H54 (cell line): ENCODE data around the gene SLC6A4.
A peak's percentile ranks its signal among the peaks of the same experiment; 100 is the strongest.

ENCODE experiments used
- DNase-seq: peaks from one replicate; pipeline ENCODE4 v3.0.0; 2011; ENCODE audit warnings: low spot score, mixed read lengths; ENCODE audit not compliant: insufficient read length
- FAIRE-seq: peaks from 3 replicates; lab custom pipeline; 2011; peaks lifted over from hg19 to GRCh38; lab: Jason Lieb, UNC
- POLR2A ChIP-seq: IDR thresholded peaks from 2 replicates; pipeline ENCODE4 v1.6.1; 2011; ENCODE audit warnings: low read depth, mild to moderate bottlenecking, low read length

The SLC6A4 gene

GRCh38 chr17:30248786-30249185 is 13.3 kb upstream of the SLC6A4 start:
- DNase-seq (no peak), FAIRE-seq (no peak)
- no peak for TF ChIP-seq POLR2A

- TF ChIP-seq POLR2A: no peak
- FAIRE-seq: no peak
- no peak for DNase-seq
These were observed 11.0 kb upstream of the SLC6A4 start for GRCh38 chr17:30246460-30246859.

- DNase-seq (peak; percentile 26), FAIRE-seq (no peak)
- no peak for TF ChIP-seq POLR2A
These were observed 9.4 kb upstream of the SLC6A4 start for GRCh38 chr17:30244853-30245385.

GRCh38 chr17:30243568-30243967 is 8.1 kb upstream of the SLC6A4 start:
- no peak for TF ChIP-seq POLR2A
- FAIRE-seq: no peak
- no peak for DNase-seq

- DNase-seq (no peak), FAIRE-seq (no peak)
- no peak for TF ChIP-seq POLR2A
These were observed 7.5 kb upstream of the SLC6A4 start for GRCh38 chr17:30243002-30243401.

- TF ChIP-seq POLR2A: no peak
- no peak for DNase-seq
- FAIRE-seq: no peak
These were observed 5.6 kb upstream of the SLC6A4 start for GRCh38 chr17:30241051-30241450.

GRCh38 chr17:30240177-30240576 is 4.7 kb upstream of the SLC6A4 start:
- TF ChIP-seq POLR2A: no peak
- no peak for FAIRE-seq

GRCh38 chr17:30239089-30239462 is 3.6 kb upstream of the SLC6A4 start:
- no peak for FAIRE-seq
- TF ChIP-seq POLR2A: no peak
- no peak for DNase-seq

More at GRCh38 chr17:30240177-30240576, 4.7 kb upstream of the SLC6A4 start:
- no peak for DNase-seq

- TF ChIP-seq POLR2A: no peak
- no peak for DNase-seq
- FAIRE-seq: no peak
These were observed 3.0 kb upstream of the SLC6A4 start for GRCh38 chr17:30238387-30239088.

GRCh38 chr17:30238003-30238344 is 2.5 kb upstream of the SLC6A4 start:
- no peak for TF ChIP-seq POLR2A
- FAIRE-seq (no peak), DNase-seq (no peak)

GRCh38 chr17:30237296-30238002 is 2.0 kb upstream of the SLC6A4 start:
- DNase-seq: no peak
- TF ChIP-seq POLR2A: no peak
- FAIRE-seq: no peak

GRCh38 chr17:30236766-30237165 is 1.3 kb upstream of the SLC6A4 start:
- FAIRE-seq (no peak), DNase-seq (no peak)
- no peak for TF ChIP-seq POLR2A

GRCh38 chr17:30236297-30236624 is 764 bp upstream of the SLC6A4 start:
- no peak for TF ChIP-seq POLR2A
- no peak for FAIRE-seq
- no peak for DNase-seq

- FAIRE-seq: no peak
- TF ChIP-seq POLR2A: no peak
These were observed 533 bp downstream of the SLC6A4 start for GRCh38 chr17:30234964-30235363.

GRCh38 chr17:30234296-30234695 is 1.2 kb downstream of the SLC6A4 start:
- FAIRE-seq (no peak), DNase-seq (no peak)
- TF ChIP-seq POLR2A: no peak

More at GRCh38 chr17:30234964-30235363, 533 bp downstream of the SLC6A4 start:
- DNase-seq: no peak
